ENCODE measurements around the gene EFS.

Gene EFS

GRCh38 chr14:23321572-23322547 is 43.1 kb downstream of the EFS start:
- peak; percentile 19 for TF ChIP-seq CTCF (conservative IDR thresholded peaks at IDR 0.05; ENCODE audit: low read depth, low read length)
- peak overlapping the region; percentile 71 for H3K4me3 ChIP-seq (ENCODE audit: low read depth, low read length)
- DNase-seq (ENCODE audit: low read depth) = peak; percentile 68

GRCh38 chr14:23320584-23321571 is 44.1 kb downstream of the EFS start, which contains the start of gene PABPN1:
Gene PABPN1, plus strand, starts transcription at chr14:23321457. Its CDS starts 13 bp downstream, at chr14:23321470.
- no peak for TF ChIP-seq CTCF (conservative IDR thresholded peaks at IDR 0.05; ENCODE audit: low read depth, low read length)
- peak within 1 kb of the TSS; percentile 71 for H3K4me3 ChIP-seq (ENCODE audit: low read depth, low read length)
- DNase-seq (ENCODE audit: low read depth) = peak; percentile 100

- no peak for DNase-seq (ENCODE audit: low read depth)
- peak overlapping the region; percentile 50 for H3K4me3 ChIP-seq (ENCODE audit: low read depth, low read length)
- no peak for TF ChIP-seq CTCF (conservative IDR thresholded peaks at IDR 0.05; ENCODE audit: low read depth, low read length)
Measured at GRCh38 chr14:23319746-23320583, 45.0 kb downstream of the EFS start.

GRCh38 chr14:23316300-23316699 is 48.7 kb downstream of the EFS start:
- no peak overlapping the region for H3K4me3 ChIP-seq (ENCODE audit: low read depth, low read length)
- DNase-seq (ENCODE audit: low read depth) = no peak
- TF ChIP-seq CTCF (conservative IDR thresholded peaks at IDR 0.05; ENCODE audit: low read depth, low read length) = no peak

- H3K4me3 ChIP-seq (ENCODE audit: low read depth, low read length) = no peak overlapping the region
- DNase-seq (ENCODE audit: low read depth) = no peak
- TF ChIP-seq CTCF (conservative IDR thresholded peaks at IDR 0.05; ENCODE audit: low read depth, low read length) = no peak
Measured at GRCh38 chr14:23310546-23310945, 54.4 kb downstream of the EFS start.

Data from choroid plexus epithelial cell (primary cell).